Loucy (cell line): Measurements from ENCODE around the gene TRABD2B.

Experiments
- EZH2phosphoT487 ChIP-seq: fragments of 200-600 bp; IDR thresholded peaks from 2 replicates; pipeline ENCODE4 v1.6.1; 2018; ENCODE audit warnings: antibody characterized with exemption, mild to moderate bottlenecking, moderate library complexity, borderline replicate concordance
- TF ChIP-seq, protein P1 (sequence below): fragments of 200-600 bp; sonication (generic); conservative IDR thresholded peaks from 2 replicates; pipeline ENCODE4 v1.5.1; 2014; ENCODE audit warnings: mild to moderate bottlenecking, antibody characterized with exemption, low read length

DNA sequence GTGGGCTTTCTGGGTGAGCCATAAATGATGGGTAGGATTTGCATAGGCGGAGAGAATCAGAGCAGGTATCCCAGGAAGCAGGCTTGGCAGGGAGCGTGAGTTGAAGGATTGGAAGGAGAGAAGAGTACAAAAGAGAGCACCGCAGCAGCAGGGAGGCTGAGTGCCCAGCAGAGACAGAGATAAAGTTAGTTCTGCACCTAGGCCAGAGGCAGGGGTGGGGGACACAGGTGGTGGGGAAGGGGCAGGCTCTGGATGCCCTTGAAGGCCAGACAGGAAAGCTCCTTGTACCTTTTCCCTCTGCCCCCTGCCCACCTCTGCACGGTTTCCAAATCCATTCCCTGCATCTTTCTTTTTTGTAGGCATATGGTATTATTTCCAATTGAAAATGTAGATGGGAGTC is 33.0 kb upstream of the TRABD2B start:
- TF ChIP-seq, protein P1, sequence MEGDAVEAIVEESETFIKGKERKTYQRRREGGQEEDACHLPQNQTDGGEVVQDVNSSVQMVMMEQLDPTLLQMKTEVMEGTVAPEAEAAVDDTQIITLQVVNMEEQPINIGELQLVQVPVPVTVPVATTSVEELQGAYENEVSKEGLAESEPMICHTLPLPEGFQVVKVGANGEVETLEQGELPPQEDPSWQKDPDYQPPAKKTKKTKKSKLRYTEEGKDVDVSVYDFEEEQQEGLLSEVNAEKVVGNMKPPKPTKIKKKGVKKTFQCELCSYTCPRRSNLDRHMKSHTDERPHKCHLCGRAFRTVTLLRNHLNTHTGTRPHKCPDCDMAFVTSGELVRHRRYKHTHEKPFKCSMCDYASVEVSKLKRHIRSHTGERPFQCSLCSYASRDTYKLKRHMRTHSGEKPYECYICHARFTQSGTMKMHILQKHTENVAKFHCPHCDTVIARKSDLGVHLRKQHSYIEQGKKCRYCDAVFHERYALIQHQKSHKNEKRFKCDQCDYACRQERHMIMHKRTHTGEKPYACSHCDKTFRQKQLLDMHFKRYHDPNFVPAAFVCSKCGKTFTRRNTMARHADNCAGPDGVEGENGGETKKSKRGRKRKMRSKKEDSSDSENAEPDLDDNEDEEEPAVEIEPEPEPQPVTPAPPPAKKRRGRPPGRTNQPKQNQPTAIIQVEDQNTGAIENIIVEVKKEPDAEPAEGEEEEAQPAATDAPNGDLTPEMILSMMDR = no peak
- TF ChIP-seq EZH2phosphoT487 = no peak
